ENCODE measurements around the gene C8G.

DNA sequence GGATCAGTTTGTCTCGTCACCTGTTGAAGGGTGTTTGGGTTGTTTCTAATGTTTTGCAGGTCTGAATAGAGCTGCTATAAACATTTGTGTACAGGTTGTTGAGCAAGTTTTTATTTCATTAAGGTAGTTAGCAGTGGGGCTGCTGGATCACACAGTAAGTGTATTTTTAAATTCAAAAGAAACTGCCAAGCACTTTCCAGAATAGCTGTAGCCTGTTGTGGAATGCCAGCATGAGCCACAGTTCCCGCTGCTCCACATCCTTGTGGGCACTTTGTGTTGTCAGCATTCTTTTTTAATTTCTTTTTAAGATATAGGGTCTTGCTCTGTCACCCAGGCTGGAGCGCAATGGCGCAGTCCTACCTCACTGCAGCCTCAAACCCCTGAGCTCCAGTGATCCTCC is 15.0 kb upstream of the C8G start:
- TF ChIP-seq, protein P1, sequence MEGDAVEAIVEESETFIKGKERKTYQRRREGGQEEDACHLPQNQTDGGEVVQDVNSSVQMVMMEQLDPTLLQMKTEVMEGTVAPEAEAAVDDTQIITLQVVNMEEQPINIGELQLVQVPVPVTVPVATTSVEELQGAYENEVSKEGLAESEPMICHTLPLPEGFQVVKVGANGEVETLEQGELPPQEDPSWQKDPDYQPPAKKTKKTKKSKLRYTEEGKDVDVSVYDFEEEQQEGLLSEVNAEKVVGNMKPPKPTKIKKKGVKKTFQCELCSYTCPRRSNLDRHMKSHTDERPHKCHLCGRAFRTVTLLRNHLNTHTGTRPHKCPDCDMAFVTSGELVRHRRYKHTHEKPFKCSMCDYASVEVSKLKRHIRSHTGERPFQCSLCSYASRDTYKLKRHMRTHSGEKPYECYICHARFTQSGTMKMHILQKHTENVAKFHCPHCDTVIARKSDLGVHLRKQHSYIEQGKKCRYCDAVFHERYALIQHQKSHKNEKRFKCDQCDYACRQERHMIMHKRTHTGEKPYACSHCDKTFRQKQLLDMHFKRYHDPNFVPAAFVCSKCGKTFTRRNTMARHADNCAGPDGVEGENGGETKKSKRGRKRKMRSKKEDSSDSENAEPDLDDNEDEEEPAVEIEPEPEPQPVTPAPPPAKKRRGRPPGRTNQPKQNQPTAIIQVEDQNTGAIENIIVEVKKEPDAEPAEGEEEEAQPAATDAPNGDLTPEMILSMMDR (IDR thresholded peaks at IDR 0.05; ENCODE audit: poor library complexity, severe bottlenecking), result no peak
- TF ChIP-seq POLR2AphosphoS5 (IDR thresholded peaks at IDR 0.05) (no peak), EZH2 (IDR thresholded peaks at IDR 0.05; ENCODE audit: borderline replicate concordance, insufficient read depth, low read length, poor library complexity, severe bottlenecking) (no peak), EP300 (conservative IDR thresholded peaks at IDR 0.05; ENCODE audit: poor library complexity, severe bottlenecking) (no peak), TAF1 (IDR thresholded peaks at IDR 0.05; ENCODE audit: low read depth) (no peak)
